HG02798 (cell line): ENCODE results near the gene CASQ2.
A peak's percentile ranks its signal among the peaks of the same experiment; 100 is the strongest.

Source experiments
- ATAC-seq: cut with Tn5 transposase; IDR thresholded peaks from one replicate; pipeline ENCODE4 v1.9.1; 2021; ENCODE audit warnings: mild to moderate bottlenecking; ENCODE audit not compliant: unreplicated experiment, poor library complexity

Gene CASQ2

GRCh38 chr1:115768549-115768948, at the start of gene CASQ2:
Gene CASQ2 (minus strand): TSS chr1:115768714. CDS start chr1:115768541, 173 bp downstream.
- no peak for ATAC-seq

GRCh38 chr1:115815694-115816093, 47.2 kb upstream of the CASQ2 start:
- ATAC-seq, result no peak

- ATAC-seq, result no peak
These were observed 46.3 kb upstream of the CASQ2 start for GRCh38 chr1:115814685-115815398.

DNA sequence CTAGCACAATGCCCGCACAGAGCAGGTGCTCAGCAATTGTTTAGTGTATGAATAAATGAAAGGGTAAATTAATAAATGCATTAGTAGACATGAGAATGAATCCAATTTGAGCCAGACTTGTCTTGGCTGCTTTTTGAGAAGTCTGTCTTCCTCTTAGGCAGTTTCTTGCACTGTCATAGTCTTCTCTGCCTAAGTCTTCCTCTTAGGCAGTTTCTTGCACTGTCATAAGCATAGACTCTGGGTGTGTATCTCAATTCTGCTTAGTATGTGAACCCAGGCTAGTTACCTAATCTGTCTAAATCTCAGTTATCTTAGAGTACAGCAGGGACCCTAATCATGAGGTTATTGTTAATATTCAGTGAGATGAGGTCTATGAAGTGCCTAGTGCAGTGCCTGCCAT, 45.2 kb upstream of the CASQ2 start:
- no peak for ATAC-seq

DNA sequence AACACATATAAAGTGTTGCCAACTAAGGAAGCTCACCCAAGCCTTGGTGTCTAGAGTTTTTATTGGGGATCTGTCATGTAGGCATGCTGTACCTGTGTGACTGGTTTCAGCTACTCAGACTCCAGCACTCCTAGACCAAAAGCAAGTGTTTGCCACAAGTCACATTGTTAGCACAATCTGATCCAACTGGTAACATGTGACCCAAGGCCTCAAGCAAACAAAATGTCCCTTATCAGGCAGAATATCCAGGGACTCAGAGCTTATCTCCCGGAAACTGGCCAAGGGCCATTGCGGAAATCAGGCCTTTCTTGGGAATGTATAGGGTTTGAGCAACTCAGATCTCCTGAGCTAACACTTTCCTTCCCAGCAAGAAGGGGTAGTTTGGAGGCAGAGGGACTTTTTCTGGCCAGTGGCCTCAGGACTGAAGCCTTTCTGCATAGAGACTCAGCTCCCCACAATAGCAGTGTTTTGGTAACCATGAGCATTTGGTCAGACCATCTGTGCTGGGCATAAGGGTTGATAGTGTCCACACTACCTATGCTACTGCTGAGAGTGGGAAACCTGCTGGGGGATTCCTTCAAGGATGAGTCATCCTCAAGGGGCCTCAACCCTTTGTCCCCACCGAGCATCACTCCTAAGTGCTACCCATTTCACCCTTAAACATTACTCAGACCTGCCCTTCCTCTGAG, 42.8 kb upstream of the CASQ2 start:
- no peak for ATAC-seq

DNA sequence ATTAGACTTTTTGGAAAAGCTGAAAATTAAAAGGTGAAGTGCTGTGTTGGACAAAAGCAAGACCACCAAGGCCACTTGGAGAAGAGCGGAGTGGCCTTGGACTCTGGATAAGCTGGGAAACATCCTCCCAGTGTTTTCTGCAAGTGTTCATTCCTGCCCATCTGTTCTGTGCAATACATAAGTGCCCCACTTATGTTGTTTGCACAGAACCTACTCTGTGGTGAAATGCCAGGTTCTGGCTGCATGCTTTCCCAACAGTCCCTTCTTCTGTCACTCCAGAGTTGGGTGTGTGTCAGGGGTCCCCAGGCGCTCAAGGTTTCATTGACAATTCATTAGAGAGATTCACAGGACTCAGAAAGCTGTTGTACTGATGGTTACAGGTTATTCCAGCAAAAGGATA, 42.1 kb upstream of the CASQ2 start:
- ATAC-seq, result no peak

DNA sequence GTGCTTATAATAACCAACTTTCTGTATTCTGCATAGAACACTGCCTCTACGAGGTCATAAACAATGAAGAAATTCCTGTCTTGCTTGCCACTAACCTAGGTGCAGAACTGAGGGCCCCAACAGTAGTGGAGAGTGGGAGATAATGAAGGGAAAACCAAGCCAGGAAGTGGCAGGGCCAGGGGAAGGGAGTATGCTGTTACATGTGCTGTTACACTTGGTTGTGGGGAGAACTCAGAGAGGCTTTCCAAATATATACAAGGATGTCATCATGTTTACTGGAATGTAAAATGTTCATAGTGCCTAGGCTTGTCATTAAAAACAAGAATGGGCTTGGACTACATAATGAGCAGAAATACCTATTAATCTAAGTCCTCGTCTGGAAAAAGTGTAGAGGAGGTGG, 41.3 kb upstream of the CASQ2 start:
- no peak for ATAC-seq

DNA sequence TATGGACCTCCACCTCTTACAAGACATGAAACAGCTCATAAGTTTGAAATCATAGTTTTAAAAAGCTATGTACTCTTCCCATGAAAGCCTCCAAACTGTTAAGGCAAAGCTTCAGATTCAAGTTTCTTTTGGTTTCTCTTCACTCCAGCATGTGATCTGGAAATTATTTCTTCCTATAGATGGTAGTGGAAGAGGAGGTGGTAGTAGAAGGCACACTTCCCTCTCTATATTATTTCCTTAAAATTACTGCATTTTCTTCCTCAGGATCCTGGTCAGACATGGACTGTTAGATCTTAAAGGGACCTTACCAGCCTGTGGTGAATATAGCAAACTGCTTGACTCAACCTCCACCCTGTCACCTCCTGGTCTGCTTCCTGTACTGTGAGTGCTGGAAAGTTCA, 40.6 kb upstream of the CASQ2 start:
- ATAC-seq, result no peak

GRCh38 chr1:115807723-115808122, 39.2 kb upstream of the CASQ2 start:
- peak; percentile 59 for ATAC-seq

GRCh38 chr1:115805597-115805996, 37.1 kb upstream of the CASQ2 start:
- ATAC-seq, result no peak

GRCh38 chr1:115802416-115802815, 33.9 kb upstream of the CASQ2 start:
- ATAC-seq, result no peak

GRCh38 chr1:115797486-115797885, 29.0 kb upstream of the CASQ2 start:
- no peak for ATAC-seq

DNA sequence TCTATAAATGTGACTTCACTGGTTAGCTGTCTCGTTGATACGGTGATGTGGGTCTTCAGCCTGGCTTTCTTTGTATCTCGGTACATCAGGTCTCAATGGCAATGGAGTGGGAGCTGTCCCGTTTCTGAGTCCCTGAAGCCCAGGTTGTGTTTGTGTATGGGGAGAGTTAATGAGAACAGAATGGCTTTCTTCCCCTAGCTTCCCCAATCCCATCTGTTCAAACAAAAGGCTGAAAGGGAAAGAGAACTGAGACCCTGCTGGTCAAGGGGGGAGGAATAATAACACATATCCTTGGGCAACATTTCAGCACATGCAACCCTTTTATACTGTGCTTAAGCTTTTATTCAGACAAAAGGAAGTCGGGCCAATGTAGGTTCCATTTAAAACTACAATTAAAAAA, 28.4 kb upstream of the CASQ2 start:
- ATAC-seq, result no peak

- no peak for ATAC-seq
These were observed 27.5 kb upstream of the CASQ2 start for GRCh38 chr1:115796036-115796435.

DNA sequence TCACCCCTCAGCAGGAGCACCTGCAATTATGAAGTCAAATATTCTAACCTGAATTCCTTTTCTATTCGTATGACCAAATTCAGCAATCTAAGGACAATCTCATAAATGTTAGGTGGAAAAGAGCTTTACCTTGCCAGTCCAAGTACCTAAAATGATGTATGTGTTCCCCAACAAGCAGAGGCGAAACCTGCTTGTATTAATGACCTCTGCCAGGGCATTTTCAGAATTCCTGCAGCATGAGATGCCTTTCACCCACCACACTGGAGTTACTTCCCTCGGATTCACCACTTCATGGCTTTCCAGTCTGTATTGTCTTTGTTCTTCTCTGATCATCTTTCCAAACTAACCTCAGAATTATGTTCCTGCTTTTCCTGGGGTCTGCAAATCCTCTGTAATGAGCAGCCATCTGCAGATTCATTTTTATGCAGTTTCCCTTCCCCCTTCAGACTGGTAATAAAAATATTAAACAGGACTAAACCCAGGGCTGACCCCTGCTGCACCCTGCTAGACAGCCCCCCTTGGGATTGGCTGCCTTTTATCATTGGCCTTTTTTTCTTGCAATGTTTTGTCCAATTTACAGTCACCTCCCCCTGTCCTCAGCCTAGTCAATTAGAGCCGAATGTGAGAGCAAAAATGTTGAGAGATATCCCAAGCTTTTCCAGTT, 26.6 kb upstream of the CASQ2 start:
- ATAC-seq, result no peak

- no peak for ATAC-seq
These were observed 24.6 kb upstream of the CASQ2 start for GRCh38 chr1:115793162-115793561.

- no peak for ATAC-seq
These were observed 23.3 kb upstream of the CASQ2 start for GRCh38 chr1:115791816-115792215.

DNA sequence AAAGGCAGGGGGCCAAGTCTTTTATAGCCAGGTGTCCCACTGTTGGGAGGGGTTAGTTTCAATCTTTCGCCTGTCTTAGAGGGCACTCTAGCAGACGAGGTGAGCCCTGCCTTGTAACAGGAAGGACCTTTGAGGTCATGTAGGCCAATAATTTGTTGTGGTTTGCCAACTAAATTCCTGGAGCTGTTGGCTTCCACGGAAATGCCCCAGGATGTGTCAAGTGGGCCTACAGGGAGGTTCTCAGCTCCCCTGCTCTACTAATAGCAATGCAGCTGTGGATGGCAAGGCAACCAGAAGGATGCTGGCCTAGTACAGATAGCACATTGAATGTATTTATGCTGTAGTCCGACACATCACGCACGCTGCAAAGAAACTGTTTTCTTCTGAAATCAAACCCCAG, 22.3 kb upstream of the CASQ2 start:
- ATAC-seq, result no peak

- ATAC-seq, result no peak
These were observed 21.8 kb upstream of the CASQ2 start for GRCh38 chr1:115790356-115790755.

- no peak for ATAC-seq
These were observed 14.8 kb upstream of the CASQ2 start for GRCh38 chr1:115783311-115783710.

- no peak for ATAC-seq
These were observed 14.2 kb upstream of the CASQ2 start for GRCh38 chr1:115782571-115783281.
